GM11168 (cell line): ENCODE data around the gene GAL3ST1.
"Not testable (repeated sequence)": the region's sequence is repeated elsewhere in the genome, so short reads cannot be mapped to it uniquely, and the experiment has no call there.

Experiments used
- in situ Hi-C: fragments of 300-500 bp; cut with MboI; formaldehyde crosslinking; loops from one replicate; pipeline ENCODE4 v1.12.0; 2022; ENCODE audit warnings: low sequenced_read_pairs; ENCODE audit not compliant: unreplicated experiment

GAL3ST1 gene

DNA sequence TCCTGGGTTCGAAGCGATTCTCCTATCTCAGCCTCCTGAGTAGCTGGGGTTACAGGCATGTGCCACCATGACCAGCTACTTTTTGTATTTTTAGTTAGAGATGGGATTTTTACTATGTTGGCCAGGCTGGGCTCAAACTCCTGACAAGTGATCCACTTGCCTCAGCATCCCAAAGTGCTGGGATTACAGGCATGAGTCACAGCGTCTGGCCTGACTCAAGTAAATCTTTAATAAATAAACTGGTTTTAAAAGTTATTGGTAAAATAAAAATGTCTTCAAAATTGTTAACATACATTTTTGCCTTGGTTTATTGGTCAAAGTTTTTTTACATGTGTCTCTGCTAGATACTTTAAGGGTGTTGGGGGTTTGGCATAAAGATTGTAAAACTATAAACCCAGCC lies 24.5 kb upstream of the GAL3ST1 start:
- in situ Hi-C loops: no loop called here

DNA sequence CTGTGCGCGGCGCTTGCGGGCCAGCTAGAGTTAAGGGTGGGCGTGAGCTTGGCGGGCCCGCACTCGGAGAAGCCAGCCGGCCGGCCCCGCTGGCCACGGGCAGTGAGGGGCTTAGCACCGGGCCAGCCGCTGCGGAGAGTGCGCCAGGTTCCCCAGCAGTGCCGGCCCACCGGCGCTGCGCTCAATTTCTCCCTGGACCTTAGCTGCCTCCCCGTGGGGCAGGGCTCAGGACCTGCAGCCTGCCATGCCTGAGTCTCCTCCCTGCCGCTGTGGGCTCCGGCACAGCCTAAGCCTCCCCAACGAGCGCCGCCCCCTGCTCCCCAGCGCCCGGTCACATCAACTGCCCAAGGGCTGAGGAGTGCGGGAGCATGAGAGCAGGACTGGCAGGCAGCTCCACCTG lies 22.4 kb upstream of the GAL3ST1 start:
- in situ Hi-C loops: no loop called here

DNA sequence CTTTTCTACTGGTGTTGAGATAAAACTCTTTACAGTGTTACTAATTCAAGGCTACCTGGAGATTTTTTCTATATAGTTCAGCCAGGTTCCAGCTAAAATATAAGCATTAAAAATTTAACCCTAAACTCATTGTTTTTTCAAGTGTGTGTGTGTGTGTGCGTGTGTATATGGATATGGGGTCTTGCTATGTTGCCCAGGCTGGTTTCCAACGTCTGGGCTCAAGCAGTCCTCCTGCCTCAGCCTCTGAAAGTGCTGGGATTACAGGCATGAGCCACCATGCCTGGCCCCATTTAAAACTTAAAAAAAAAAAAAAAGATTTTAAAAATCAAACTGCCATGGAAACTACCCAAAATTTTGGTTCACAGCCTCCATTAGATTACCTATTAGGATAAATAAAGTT lies 21.7 kb upstream of the GAL3ST1 start:
- in situ Hi-C loops: no loop called here

DNA sequence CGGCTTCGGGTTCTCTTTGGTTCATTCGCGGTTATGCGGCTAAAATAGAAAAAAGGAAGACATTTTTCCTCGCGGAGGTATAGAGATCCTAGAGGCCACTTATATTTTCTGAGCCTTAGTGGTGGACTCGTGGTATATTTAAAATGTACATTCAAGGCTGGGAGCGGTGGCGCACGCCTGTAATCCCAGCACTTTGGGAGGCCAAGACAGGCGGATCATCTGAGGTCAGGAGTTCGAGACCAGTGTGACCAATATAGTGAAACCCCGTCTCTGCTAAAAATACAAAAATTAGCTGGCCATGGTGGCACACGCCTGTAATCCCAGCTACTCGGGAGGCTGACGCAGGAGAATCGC lies 17.9 kb upstream of the GAL3ST1 start:
- in situ Hi-C loops: not testable (repeated sequence)

DNA sequence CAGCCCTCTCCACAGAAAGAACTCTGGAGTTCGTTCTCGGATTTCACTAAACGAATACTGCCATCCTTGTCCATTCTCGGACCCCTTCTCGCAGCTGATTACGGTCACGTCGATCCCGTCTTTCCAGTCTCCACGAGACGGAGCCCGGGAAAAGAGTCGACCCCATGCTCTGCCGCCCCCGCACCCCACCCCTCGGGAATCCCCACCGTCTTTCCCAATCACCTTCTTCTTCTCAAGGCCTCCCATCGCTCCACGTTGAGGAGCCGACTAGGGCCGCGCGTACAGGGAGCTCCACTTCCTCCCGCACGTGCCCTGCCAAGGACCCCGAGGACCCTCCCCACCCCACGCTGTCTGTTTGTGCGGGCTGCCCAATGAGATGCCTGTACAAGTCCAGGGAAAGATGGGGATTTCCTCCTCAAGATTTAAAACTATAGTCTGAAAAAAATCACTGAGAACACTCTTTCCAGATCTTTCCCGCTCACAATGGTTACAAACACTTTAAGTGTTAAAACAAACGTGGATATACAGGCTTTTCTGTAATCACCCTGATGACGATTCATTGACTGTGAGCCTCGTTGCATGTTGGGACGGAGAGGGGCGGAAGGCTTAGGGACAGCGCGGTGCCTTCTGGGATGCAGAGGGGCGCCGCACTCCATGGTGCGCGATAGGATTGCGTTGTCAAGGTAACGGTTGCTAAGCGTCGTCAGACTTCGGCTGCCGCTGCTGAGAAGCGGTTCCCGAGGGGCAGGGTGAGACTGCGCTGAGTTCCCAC lies 17.3 kb upstream of the GAL3ST1 start, which contains the start of gene PES1:
Gene PES1, minus strand, starts transcription at position 323 of the 772 bp plus-strand sequence. Its CDS starts 77 bp downstream, at position 246.
- in situ Hi-C loops: no loop called here

DNA sequence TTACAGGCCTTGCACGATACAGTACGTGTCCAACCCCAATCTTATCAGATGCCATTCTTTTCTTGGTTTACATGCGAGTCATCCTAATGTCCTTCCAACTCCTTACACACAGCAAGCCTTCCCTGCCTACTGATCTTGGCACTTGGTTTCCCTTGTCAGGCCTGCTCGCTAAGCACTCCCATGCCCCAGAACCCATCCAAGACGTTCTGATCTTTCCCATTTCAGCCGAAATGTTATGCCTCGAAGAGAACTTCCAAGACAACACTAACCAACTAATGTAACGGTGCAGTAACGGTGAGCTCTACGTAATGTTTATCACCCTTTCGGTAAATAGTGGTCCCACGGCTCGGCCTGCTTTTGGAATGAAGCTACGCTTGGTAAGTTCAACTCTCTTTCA lies 16.7 kb upstream of the GAL3ST1 start:
- in situ Hi-C loops: no loop called here

DNA sequence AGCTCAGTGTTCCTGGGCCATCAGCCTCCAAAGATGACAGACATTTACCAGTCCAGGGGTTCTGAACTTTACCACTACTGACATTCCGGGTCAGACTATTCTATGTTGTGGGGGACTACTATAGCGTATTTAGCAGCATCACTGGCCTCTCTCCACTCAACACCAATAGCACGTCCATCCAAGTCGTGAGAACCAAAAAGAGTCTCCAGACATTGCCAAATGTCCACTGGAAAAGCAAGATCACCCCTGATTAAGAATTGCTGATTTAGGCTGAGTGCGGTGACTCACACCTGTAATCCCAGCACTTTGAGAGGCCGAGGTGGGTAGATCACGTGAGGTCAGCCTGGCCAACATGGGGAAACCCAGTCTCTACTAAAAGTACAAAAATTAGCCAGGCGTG lies 11.9 kb upstream of the GAL3ST1 start:
- in situ Hi-C loops: no loop called here

DNA sequence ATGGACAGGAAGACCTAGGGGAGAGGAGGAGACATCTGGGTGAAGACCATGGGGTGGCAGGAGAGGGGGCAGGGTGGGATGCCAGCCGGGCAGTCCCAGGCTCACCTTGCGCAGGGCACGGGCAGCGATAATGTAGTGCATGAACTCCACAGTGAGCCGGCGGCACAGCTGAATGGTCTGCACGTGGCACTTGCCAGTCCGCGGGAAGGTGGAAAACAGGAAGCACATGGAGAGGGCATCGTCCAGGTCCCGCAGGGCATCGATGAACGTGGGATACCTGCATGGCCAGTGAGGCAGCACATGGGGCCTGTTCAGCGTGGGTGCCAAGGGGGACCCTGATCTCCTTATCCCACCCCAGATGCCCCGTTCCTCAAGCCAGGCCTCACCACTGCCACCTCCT lies 10.0 kb upstream of the GAL3ST1 start:
- in situ Hi-C loops: no loop called here

DNA sequence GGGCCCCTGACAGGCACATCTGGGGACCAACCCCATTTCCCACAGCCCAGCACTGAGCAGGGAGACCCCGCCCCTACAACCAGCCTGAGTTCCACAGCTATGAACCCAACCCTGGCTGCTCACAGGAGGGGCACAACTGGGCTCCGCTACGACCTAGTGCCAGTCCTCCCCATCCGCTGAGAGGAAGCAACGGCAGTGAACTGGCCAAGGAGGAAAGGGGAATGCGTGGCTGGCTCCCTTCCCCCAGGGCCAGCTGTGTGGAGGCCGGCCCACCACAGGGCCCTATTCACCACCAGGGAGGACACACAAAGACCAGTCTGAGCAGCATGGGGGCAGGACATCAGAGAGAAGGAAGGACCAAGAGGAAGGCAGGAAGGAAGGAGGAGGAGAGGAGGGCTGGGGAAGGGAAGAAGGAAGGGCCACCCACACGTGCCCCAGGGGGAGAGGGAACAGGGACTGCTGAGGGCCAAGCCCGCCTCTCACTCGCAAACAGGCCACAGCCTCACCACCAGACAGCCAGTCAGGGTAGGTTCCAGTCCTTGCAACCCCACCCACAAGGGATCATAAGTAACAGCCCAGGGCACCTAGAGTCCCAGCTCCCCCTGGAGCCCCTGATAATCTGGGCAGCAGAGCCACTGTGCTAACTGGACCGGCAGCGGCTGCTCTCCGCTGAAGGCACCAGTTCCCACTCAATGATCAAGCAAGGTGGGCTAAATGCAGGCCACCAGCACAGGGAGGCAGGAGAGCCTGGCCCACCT lies 8.5 kb upstream of the GAL3ST1 start:
- in situ Hi-C loops: no loop called here

DNA sequence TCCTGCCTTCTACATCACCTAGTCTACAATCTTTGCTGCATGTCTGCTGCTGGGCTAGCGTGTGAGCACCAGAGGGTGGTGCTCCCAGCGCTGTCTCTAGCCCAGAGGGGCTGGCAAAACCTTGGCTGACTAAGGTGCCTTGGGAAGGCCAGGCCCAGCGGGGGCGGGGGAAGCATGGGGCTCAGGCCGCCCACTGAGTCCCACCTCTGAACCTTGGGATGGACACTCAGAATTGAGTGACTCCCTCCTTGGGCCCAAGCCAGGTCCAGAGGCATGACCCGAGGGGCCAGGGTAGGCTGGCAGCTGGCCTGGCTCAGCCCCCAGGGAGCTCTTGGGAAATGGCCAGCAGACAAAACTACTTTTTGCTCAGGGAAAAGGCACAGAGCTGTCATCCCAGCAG lies 7.6 kb upstream of the GAL3ST1 start:
- in situ Hi-C loops: no loop called here

DNA sequence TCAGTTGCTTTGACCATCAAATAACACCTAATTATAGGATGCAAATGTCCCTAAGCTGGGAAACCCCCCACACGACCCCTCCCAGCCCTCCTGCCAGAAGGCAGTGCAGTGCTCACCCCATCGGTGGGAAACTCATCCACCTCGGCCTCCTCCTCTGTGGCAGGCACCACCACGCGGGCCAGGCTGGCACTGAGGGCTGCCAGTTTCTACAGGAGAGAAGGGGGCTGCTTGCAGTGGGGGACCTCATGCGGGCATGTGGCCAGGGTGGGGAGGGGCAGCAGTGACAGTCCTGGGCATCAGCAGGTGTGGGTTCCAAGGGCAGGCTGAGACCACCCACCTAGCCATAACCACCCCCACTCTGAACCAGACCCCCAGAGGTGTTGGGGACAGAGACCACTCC lies 6.4 kb upstream of the GAL3ST1 start:
- in situ Hi-C loops: no loop called here

DNA sequence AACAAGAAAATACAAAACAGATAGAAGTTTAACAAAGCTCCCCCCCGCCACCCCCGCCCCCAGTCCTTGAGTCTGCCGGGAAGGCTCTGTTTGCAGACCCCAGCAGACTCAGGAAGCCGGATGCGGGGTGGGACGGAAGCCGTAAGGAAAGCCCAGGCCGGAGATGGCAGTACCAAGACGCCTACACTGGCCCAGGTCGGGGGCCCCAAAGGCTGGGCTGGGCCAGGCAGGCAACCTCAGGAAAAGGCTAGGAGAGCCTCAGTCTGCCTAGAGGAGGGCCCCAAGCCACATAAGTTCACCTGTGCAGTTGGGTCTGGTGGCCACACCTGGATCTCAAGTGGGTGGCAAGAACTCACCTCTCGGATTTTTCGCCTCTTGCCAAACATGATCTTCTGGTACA lies 4.0 kb upstream of the GAL3ST1 start:
- in situ Hi-C loops: no loop called here

DNA sequence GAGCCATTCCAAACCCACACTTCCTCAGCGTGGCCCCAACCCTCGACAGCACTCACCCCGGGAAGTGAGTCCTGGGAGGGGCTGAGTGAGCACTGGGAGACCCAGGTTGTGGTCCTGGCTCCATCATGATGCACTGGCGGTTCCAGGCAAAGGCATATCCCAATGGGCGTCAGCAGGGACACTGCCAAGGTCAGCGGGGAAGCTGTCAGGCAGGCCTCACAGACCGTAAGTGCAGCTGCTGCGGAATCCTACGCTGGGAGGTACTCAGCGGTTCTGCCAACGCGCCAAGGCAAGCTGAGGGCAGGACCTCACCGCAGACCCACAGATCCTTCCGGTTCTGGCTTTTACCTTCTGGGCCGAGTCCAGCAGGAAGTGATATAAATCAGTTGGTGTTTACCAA lies 1.4 kb upstream of the GAL3ST1 start:
- in situ Hi-C loops: no loop called here

DNA sequence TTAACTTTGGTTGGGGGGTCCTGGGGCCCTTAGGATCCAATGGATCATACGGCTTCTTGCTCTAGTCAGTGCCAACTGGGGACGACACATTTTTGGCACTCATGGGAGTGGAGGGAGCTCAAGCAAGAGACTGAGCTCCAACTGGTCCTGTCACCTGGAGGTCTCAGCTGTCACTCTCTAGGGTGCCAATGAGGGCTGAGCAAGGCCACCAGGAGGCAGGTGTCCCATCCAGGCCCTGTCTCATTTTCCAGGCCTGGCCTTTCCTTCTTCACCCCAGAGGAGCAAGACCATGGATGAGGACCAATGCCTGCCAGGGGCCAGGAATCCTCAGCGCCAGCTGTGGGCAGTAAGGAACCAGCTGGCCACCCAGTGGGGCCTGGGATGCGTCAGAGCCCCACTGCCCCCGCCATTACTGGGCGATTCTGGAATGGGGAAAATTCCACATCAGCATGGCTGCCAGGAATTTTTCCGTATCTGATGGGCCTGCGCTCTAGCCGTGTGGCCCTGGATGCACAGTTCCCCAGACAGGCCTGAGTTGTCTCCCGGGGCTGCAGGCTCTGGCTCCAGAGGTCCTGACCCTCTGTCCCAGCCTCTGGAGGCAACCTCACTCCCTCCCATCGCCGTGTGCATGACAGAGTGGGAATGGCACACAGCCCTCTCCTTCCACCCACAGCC lies 669 bp upstream of the GAL3ST1 start:
- in situ Hi-C loops: no loop called here

DNA sequence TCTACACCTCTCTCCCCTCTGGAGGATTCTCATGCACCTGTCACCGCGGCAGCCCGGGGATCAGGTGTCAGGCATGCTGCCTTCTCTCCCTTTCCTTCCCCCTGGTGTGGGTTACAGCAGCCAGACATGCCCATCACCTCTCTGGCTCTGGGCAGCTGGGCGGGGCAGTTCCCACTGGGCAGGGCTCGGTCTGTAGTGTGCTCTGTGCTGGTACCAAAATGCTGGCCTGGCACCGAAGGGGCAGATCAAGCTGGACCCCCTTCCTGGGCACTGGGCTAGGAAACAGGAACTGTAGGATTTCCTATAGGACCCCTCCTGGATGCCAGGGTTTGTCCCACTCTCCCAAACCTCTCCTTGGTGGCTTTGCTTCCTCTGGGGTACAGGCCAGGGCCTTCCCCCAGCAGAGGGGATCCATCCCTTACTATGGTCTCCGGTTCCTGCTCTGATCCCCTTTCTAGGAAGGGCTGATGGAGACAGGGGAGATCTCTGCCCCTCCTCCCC lies 821 bp downstream of the GAL3ST1 start:
- in situ Hi-C loops: no loop called here

DNA sequence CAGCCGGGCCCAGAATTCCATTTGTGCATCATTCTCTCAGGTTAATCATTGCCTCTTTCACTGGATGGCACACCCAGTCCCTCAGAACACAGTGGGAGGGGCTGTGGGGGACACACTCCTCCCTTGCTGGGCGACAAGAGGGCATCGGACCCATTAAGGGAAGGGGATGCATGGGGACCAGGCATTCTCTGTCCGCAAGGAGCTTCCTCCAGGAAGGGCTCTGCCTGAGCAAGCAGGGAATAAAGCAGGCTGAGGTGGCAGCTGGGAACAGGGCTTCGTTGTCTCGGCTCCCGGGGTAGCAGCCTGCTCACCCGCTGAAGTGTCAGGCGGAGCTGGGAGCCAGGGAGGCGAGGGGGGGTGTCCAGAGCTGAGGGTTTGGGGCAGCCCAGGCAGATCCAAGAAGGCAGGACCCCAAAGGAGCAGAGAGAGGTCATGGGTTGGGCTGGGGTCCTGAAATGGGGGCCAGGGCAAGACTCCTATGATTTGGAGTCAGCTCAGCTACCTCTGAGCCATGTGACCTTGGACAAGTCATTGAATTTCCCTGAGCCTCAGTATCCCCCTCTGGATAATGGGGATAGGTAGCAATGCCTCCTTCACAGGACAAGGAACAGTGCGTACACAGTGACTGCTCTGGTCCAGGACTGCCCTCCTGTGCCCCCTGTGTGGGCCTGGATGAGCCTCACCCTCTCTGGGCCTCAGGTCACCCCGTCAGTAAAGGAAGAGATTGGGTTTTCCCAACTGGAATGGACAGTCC lies 1.4 kb downstream of the GAL3ST1 start:
- in situ Hi-C loops: no loop called here

DNA sequence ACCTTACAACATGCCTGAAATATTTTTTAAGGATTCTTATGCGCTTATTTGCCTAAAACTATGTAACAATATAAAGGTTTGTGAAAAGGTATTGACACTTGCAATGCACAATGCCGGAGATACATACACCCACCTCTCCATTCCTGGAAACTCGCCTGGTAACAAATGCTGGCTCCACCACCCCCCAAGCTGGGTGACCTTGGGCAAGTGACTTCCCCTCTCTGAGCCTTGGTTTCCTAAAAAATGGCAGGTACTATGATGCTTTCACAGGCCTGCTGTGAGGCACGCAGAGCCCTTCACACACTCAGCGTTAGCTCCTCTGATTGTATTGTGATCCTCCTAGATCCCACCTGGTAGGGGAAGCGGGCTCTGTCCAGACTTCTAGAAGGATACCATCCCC lies 2.3 kb downstream of the GAL3ST1 start:
- in situ Hi-C loops: no loop called here

DNA sequence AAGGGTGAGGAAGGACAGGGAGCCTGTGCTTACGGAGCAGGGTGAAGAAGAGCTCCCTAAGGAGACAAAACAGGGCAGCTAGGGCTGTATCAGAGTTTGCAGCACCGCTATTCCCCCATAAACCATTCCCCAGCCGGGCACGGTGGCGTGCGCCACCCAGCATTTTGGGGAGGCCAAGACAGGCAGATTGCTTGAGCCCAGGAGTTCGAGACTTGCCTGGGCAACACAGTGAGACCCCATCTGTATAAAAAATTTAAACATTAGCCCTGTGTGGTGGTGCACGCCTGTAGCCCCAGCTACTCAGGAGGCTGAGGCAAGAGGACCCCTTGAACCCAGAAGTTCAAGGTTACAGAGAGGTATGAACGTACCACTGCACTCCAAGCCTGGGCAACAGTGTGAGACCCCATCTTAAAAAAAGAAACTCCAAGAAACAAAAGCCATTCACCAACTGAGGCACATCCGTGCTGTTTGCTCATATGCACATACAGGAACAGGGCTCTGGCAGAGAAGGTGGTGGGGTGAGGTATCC lies 4.7 kb downstream of the GAL3ST1 start:
- in situ Hi-C loops: no loop called here

DNA sequence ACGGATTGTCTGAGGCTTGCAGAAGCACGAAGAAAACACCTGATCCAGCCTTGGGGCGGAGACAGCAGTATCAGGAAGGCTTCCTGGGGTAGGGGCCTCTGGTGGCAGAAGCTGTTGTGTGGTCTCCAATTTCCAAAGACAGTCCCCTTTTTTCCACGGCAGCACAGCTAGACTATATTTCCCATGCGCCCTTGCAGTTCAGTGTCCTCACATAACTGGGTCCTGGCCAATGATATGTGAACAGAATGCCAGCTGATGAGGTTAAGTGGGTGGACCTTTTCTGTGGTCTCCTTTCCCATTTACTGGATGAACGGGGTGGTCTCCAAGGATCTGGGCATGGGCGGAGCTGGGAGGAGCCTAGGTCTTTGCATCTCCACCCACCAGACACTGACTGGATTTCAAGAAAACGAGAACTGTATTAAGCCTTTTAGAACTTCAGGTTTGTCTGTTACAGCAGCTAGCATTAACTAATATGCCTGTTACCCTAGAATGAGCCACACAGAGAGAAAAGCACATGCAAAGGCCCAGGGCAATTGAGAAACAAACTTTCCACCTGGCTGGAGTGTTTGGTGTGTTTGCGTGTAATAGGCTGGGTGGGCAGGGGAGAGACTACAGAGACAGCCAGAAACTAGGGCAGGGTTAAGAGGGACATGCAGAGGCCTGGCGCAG lies 6.2 kb downstream of the GAL3ST1 start:
- in situ Hi-C loops: no loop called here

DNA sequence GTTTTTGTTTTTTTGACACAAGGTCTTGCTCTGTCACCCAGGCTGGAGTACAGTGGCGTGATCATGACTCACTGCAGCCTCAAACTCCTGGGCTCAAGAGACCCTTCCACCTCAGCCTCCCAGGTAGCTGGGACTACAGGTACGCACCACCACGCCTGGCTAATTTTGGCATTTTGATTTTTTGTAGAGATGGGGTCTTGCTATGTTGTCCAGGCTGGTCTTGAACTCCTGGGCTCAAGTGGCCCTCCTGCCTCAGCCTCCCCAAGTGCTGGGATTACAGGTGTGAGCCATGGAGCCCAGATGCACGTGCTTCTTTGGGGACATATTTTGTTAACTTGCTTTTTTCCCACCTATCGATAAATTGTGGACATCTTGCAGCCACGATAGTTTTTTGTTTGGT lies 7.2 kb downstream of the GAL3ST1 start:
- in situ Hi-C loops: not testable (repeated sequence)
